ENCODE results near the gene FAF1.

- TF ChIP-seq CTCF (IDR thresholded peaks at IDR 0.05) (no peak), POLR2A (IDR thresholded peaks at IDR 0.05) (no peak)
Observed at GRCh38 chr1:50796272-50796671, 163.8 kb downstream of the FAF1 start.
